ENCODE data around the gene ATAD1. TPM values are rescaled to one million over a fixed set of nuclear protein-coding genes. Genes with fewer than 3 reads are reported as not detected.
A peak's percentile ranks its signal among the peaks of the same experiment; 100 is the strongest.
"Not testable (repeated sequence)": the region's sequence is repeated elsewhere in the genome, so short reads cannot be mapped to it uniquely, and the experiment has no call there.

Gene ATAD1
- total RNA-seq, 1 donor from 2014 or later = 25.1 TPM

- DNase-seq (ENCODE audit: low read depth, low spot score) = no peak
Measured at GRCh38 chr10:87803328-87803727, 14.7 kb downstream of the ATAD1 start.

DNA sequence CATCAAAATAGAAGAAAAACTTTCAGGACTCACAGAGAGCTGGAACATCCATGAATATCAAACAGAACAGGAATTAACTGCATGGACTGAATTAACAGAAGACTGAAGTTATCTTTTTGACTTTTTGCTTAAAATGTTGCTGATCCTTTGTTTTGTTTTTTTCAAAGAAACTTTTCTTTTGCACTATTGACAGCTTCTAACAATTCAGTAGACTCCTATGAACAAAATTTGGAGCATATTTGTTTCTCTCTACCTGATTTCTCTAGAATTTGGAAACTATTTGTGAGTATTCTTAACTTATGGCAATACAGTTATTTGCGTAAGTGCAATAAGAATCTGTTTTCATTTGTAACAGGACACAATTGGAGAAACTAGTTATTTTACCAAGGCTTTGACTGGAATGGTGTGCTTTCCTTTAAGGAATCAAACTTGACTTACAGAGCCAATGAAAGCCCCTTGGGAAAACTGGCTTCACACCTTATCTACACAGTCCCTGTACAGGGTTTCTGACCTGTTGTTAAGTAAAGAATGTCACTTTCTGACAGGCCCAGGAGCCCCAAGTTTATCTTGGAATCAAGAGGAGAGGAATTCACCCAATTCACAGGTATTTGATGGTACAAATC is 16.1 kb downstream of the ATAD1 start:
- not testable (repeated sequence) for DNase-seq (ENCODE audit: low read depth, low spot score)

GRCh38 chr10:87799860-87800259 is 18.2 kb downstream of the ATAD1 start:
- no peak for DNase-seq (ENCODE audit: low read depth, low spot score)

- DNase-seq (ENCODE audit: low read depth, low spot score) = no peak
Measured at GRCh38 chr10:87798082-87798481, 19.9 kb downstream of the ATAD1 start.

DNA sequence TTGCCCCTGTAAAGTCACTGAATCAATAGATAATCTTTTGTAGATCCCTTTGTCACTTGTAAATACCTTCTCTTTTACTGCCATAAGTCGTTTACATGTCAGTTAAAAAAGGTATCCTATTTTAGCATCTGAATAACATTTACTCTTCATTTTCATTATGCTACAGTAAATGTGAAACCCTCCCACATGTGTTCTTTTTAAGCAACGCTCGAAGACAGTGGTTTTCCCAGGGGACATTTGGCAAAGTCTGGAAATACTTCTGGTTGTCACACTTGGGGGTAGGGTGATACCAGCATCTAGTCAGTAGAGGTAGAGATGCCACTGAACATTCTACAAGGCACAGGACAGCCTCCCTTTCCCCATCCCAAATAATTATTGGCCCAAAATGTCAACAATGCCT is 23.7 kb downstream of the ATAD1 start:
- no peak for DNase-seq (ENCODE audit: low read depth, low spot score)

DNA sequence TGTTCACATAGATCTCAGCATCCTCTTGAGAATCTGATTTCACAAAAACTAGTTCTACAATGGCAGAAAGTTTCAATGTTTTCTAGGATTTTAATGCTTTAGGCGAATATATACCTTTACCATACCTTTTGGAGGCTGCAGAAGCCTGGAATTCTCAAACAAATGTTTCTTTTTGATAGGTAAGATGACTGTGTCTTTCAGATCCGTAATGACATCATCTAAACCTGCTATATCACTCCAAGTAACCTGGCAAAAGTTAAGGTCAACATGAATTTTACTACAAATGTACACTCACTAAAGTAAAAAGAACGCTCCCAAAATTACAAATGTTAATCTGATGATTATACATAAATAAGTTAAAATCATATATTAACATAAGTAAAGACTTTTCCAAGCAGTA is 27.8 kb downstream of the ATAD1 start:
- no peak for DNase-seq (ENCODE audit: low read depth, low spot score)

GRCh38 chr10:87786421-87786820 is 31.6 kb downstream of the ATAD1 start:
- DNase-seq (ENCODE audit: low read depth, low spot score) = no peak

DNA sequence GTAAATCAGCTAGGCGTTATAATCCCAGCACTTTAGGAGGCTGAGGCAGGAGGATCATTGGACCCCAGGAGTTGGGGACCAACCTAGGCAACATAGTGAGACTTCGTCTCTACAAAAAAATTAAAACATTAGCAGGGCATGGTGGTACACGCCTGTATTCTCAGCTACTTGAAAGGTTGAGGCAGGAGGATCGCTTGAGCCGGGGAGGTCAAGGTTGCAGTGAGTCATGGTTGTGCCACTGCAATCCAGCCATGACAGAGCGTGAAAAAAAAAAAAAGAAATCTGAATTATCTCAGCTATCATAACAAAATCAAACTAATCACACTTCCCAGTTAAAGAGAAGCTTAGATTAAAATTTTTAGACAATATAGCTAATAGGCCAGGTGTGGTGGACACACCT is 35.3 kb downstream of the ATAD1 start:
- no peak for DNase-seq (ENCODE audit: low read depth, low spot score)

DNA sequence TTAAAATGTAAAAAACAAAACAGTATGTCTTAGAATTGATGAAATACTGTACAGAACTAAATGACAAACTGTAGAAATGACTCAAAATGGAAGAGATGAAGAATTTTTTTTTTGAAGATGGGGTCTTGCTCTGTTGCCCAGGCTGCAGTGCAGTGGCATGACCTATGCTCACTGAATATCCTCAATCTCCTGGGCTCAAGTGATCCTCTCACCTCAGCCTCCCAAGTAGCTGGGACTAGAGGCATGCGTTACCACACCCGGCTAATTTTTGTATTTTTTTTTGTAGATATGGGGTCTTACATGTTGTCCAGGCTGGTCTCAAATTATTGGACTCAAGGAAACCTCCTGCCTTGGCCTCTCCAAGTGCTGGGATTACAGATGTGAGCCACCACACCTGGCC is 36.5 kb downstream of the ATAD1 start:
- no peak for DNase-seq (ENCODE audit: low read depth, low spot score)

GRCh38 chr10:87776328-87776727 is 41.7 kb downstream of the ATAD1 start:
- no peak for DNase-seq (ENCODE audit: low read depth, low spot score)

DNA sequence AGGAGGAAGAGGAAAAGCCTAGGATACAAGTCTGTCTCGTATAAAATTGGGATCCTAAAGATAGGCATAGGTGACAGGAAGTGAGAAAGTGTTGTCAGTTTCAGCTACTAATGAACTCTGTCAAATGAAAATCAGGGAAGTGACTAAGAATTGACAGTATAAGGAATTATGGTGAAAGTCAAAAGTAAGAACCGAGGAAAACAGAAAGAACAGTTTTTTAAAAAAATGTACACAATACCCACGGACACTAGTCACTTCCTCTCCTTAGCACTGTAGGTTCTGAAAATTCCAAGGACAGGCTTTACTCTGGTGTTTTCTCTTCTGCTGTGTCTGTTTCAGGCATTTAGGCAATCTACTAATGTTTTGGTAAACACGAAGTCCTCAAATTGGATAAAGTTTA is 42.3 kb downstream of the ATAD1 start:
- DNase-seq (ENCODE audit: low read depth, low spot score) = no peak

DNA sequence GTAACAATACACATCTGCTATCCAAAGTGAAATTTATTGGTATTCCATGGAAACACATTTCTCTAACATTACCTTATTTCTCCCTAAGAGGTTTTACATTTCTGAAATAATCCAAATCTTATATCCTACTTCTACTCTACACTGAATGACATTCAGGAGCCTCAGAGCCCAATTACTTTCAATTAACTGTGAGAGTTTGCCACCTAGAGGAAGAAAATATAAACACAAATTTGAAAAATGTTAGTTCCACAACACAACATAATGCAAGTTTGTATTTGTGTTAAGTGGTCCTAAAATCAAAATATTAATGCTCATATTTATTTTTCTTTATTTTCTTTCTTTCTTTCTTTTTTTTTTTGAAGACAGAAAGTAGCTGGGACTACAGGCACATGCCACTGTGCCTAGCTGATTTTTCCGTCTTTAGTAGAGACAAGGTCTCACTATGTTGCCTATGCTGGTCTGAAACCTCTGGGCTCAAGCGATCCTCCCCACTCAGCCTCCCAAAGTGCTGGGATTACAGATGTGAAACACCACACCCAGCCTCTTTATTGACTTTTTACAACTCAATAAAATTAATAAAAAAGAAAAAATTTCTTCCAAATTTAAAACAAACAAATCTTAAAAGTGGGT is 46.0 kb downstream of the ATAD1 start:
- DNase-seq (ENCODE audit: low read depth, low spot score) = no peak

GRCh38 chr10:87767253-87767652 is 50.8 kb downstream of the ATAD1 start:
- DNase-seq (ENCODE audit: low read depth, low spot score) = no peak

- DNase-seq (ENCODE audit: low read depth, low spot score) = no peak
Measured at GRCh38 chr10:87765666-87766376, 52.2 kb downstream of the ATAD1 start.

DNA sequence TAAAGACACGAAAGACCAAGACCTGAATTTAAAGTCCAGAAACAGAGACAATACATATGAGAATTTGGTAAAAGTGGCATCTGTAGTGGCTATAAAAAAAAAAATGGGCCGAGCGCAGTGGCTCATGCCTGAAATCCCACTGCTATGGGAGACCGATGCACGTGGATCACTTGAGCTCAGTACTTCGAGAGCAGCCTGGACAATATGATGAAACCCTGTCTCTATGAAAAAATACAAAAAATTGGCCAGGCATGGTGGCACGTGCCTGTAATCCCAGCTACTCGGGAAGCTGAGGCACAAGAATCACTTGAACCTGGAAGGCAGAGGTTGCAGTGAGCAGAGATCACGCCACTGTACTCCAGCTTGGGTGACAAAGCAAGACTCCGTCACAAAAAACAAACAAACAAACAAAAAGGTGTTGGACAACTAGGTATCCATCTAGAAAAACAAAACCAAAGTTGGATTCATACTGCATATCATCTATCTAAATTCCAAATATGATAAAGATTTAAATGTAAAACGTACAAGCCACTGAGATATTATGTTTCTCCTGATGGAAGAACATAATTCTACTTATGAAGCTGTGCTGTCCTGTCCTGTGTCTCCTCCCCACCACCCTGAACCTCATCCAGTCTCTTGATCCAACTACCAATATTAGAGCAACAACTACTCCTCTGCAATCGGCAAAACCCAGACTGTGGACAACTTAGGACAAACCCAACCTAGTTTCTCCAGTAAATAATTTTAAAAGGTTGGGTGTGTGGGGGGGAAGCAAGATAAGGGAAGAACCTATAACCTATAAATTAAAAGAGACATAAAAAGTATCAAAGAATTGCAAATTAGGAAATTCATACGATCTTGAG is 53.7 kb downstream of the ATAD1 start:
- DNase-seq (ENCODE audit: low read depth, low spot score) = no peak

DNA sequence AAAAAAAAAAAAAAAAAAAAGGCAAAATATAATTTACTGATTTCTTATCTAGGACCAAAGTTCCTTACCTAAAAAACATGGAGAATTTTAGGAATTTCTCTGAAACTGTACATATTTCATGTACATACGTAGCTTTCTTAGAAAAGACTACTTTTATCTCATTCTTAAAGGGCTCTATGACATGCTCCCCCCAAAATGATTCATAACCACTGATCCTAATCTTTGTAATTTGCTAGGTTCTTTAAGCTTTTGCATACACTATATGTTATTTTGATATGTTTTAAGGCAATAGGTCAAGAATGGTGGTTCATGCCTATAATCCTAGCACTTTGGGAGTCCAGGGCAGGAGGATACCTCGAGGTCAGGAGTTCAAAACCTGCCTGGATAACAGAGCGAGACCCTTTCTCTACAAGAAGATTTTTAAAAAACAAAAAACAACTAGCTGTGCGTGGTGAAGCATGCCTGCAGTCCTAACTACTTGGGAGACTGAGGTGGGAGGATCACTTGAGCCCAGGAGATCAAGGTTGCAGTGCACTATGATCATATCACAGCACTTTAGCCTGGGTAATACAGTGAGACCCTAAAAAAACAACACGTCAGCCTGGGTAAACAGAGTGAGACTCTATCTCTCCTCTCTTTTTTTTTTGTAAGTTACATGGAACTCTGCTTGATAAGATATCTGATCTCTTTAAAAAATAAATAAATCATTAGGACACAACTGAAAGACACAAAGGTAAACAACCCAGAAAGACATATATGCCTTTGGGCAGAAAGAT is 54.8 kb downstream of the ATAD1 start:
- DNase-seq (ENCODE audit: low read depth, low spot score) = no peak

- DNase-seq (ENCODE audit: low read depth, low spot score) = no peak
Measured at GRCh38 chr10:87761892-87762291, 56.1 kb downstream of the ATAD1 start.

GRCh38 chr10:87761153-87761552 is 56.9 kb downstream of the ATAD1 start:
- no peak for DNase-seq (ENCODE audit: low read depth, low spot score)

DNA sequence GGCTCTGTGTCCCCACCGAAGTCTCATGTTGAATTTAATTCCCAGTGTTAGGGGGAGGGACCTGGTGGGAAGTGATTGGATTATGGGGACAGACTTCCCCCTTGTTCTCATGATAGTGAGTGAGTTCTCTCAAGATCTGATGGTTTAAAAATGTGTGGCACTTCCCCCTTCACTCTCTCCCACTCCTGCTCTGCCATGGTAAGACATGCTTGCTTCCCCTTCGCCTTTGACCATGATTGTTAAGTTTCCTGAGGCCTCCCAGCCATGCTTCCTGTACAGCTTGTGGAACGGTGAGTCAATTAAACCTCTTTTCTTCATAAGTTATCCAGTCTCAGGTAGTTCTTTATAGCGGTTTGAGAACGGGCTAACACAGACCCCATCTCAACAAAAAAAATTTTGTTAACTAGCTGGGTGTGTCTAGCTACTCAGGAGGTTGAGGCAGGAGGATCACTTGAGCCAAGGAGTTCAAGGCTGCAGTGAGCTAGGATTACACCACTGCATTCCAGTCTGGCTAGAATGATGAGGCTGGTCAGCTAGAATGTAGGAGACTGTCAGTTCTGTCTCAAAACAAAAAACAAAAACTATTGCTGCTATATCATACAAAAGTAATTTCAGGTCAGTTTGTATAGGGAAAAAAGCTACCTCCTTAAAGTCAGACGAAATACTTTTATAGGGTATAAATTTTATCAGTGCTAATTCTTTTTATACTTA is 57.7 kb downstream of the ATAD1 start:
- DNase-seq (ENCODE audit: low read depth, low spot score) = peak; percentile 53

GRCh38 chr10:87759551-87759950 is 58.5 kb downstream of the ATAD1 start:
- no peak for DNase-seq (ENCODE audit: low read depth, low spot score)

- no peak for DNase-seq (ENCODE audit: low read depth, low spot score)
Measured at GRCh38 chr10:87757685-87758084, 60.3 kb downstream of the ATAD1 start.
